SK-N-DZ (cell line): ENCODE data around the gene SHC3.
A peak's percentile ranks its signal among the peaks of the same experiment; 100 is the strongest.

ENCODE experiments used
- DNase-seq: peaks from one replicate; pipeline ENCODE4 v3.0.0-alpha.2; 2015; ENCODE audit warnings: low spot score

The SHC3 gene

GRCh38 chr9:89186960-89187359, 8.3 kb upstream of the SHC3 start:
- DNase-seq, result no peak

DNA sequence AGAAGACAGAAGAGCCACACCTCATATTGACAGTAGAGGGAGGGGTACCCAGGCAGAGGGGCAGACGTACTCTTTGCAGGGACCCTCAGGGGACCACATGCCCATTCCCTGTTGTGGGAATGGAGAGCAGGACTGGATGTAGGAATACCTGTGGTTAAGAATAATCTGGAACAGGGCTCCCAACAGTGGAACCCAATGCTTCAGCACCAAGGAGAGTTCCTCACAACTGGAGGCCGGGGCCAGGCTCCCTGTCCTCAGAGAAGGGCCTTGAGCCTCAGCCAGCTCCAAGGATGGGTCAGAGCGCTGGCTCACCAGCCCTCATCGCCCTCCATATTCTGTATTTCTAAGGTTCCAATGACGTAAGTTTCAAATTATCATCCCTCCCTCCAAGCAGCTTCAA, 7.4 kb upstream of the SHC3 start:
- no peak for DNase-seq

DNA sequence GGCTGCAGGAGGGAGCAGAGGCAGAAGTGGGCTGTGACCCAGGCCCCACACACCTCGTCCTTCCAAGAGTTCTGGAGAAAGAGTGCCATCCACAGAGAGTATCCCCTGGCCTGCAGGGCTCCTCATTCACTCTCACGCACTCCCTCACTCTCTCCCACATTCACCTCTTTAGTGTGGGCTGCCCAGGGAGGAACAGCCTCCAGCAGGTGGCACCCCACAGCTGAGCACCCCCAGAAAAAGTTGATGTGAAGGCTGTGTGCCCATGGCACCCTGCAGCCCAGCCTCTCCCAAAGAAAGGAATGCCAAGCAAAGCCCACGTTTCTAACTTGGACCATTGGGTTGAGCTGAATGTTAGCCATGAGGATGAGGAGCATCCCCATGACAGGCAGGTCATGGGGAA, 4.5 kb upstream of the SHC3 start:
- no peak for DNase-seq

DNA sequence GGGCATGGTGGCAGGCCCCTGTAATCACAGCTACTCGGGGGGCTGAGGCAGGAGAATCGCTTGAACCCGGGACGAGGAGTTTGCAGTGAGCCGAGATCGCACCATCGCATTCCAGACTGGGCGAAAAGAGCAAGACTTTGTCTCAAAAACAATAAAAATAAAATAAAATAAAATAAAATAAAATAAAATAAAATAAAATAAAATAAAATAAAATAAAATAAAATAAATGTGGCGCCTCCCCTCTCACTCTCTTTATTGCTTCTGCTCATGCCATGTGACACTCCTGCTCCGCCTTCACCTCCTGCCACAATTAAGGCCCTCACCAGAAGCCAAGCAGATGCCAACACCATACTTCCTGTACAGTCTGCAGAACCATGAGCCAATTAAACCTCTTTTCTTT, 3.8 kb upstream of the SHC3 start:
- DNase-seq, result no peak

GRCh38 chr9:89179895-89180734, 1.5 kb upstream of the SHC3 start:
- DNase-seq, result peak; percentile 75

- DNase-seq, result no peak
Measured at GRCh38 chr9:89179540-89179894, 899 bp upstream of the SHC3 start.

GRCh38 chr9:89178830-89179539, 367 bp upstream of the SHC3 start:
- DNase-seq, result no peak

GRCh38 chr9:89177012-89177943, 1.3 kb downstream of the SHC3 start:
- no peak for DNase-seq

- DNase-seq, result no peak
Measured at GRCh38 chr9:89175828-89176261, 2.8 kb downstream of the SHC3 start.

- no peak for DNase-seq
Measured at GRCh38 chr9:89174291-89174690, 4.3 kb downstream of the SHC3 start.

GRCh38 chr9:89173072-89173471, 5.5 kb downstream of the SHC3 start:
- no peak for DNase-seq

DNA sequence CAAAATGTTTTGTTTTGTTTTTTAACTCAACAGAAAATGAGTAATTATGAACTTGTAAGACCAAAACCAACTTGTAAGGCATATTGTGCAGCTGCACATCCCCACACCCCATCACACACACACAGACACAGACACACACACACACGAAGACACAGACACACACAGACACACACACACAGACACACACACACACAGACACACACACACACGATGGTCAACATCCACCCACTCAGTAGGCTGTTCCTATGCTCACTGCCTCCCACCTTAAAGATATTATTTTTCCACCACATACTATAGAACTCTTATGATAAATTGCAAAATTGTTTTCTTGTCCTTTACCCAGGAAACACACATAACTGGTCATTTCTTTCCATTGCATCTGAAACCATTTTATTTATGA, 6.2 kb downstream of the SHC3 start:
- DNase-seq, result no peak

- DNase-seq, result no peak
Measured at GRCh38 chr9:89171693-89172092, 6.9 kb downstream of the SHC3 start.

- no peak for DNase-seq
Measured at GRCh38 chr9:89171231-89171630, 7.4 kb downstream of the SHC3 start.

- DNase-seq, result no peak
Measured at GRCh38 chr9:89168901-89169813, 9.5 kb downstream of the SHC3 start.

DNA sequence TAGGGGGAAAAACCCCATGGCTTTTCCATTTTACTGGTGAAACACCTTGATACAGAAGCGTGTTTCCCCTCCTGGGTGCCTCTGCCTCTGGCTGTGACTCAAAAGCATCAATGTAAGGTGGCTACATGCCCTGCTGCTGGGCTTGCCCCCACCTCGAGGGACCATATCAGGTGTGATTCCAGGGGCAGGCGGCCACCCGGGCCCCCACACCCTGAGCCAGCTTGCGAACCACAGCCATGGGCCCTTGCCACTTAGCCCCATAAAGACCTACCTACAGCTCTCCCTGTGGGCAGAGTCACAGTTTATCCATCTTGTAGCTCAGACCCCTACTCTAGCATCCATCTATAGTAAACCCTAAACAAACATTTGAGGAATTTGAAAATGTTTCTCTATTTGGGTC, 10.8 kb downstream of the SHC3 start:
- DNase-seq, result no peak

DNA sequence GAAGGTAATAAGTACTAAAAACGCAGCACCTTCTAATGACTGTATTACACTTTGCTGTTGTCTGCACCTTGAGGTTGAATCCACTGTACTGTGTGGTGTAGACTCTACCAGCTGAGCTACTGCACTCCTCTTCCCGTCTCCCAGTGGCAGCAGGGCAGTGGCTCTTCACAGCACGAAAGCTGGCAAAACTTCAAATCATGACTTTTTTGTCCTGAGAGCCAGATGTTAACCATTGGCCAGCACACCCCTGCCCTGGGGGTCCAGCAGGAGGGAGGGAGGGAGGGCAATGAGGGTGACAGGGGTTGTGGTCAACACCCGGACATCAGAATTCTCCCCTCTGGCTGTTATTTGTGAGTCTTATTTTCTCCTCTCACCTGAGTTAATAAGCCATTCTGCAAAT, 11.8 kb downstream of the SHC3 start:
- no peak for DNase-seq

GRCh38 chr9:89165880-89166279, 12.7 kb downstream of the SHC3 start:
- no peak for DNase-seq

DNA sequence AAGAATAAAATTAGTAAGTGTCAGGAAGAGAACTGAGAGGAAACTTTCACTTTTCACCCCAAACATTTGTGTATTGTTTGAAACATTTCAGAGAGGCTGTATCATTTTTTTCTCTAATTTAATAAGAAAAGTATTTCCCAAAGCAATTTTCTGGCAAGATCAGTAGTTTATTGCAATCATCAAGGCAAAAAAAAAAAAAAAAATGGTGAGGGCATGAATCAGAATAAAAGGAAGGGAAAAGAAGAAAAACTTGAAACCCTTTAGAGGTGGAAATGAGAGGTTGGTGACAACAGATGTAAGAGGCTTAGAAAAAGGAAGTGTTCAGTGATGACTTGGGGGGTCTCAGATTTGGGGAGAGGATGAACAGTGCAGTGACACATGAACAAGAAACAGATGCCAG, 13.3 kb downstream of the SHC3 start:
- DNase-seq, result no peak

- no peak for DNase-seq
Measured at GRCh38 chr9:89161221-89161620, 17.4 kb downstream of the SHC3 start.

GRCh38 chr9:89160806-89161205, 17.8 kb downstream of the SHC3 start:
- no peak for DNase-seq
